Measurements from ENCODE around the gene P2RY6.

DNA sequence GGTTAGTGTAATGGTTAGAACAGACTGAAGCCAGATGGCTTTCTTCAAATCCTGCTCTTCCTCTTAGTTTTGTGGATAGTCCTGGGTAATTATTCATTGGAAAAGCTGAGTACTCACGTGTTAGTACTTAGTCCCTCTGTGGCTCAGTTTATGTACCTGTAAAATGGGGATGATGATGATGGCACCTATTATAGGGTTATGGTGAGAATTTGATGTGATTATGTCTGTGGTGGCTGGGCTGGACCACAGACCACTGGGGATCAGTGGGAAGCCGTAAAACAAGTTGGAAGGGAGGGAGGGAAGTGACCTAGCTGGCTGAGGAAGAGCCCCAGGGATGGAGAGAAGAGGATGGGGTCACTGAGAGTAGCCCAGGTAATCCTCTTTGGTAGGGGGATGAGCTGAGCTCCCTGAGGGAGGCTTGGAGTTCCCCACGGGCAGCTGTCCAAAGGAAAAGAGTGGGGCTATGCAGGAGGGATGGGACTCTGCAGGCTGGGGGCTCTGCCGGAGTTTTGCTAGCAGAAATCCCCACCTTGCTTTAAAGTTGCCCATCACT is 55.8 kb downstream of the P2RY6 start:
- TF ChIP-seq SP1 (IDR thresholded peaks at IDR 0.05) (no peak), TARDBP (IDR thresholded peaks at IDR 0.05) (no peak), SUZ12 (IDR thresholded peaks at IDR 0.05) (no peak), CTBP1 (IDR thresholded peaks at IDR 0.05; ENCODE audit: borderline replicate concordance) (no peak), ELF4 (IDR thresholded peaks at IDR 0.05) (no peak), FOXA1 (IDR thresholded peaks at IDR 0.05) (no peak)

Measured in HEK293T (cell line).